A549 (cell line): ENCODE data around the gene ENOX2. TPM values are rescaled to one million over a fixed set of nuclear protein-coding genes. Genes with fewer than 3 reads are reported as not detected.

Experiments used
- ATAC-seq, 2 experiments: fragments of 200-7000 bp in 1 of 2; fragments of >200 bp in 1 of 2; cut with Nextera tagmentation in 1 of 2; cut with Tn5 transposase in 1 of 2; 3 replicates each; pipeline versions ENCODE4 v1.8.0 to v1.9.1; 2018 to 2020; ENCODE audit warnings: mild to moderate bottlenecking in 1 of 2, moderate library complexity in 1 of 2
- CTCF ChIA-PET: fragments of 300-600 bp; sonication (Branson Sonifier 250); formaldehyde crosslinking; extraction: SDS; loops from one replicate; lab custom pipeline; 2021; ENCODE audit warnings: antibody characterized with exemption, inconsistent platforms; lab: Yijun Ruan, JAX
- POLR2A ChIA-PET: fragments of 350-600 bp; formaldehyde crosslinking; extraction: SDS; loops from one replicate; lab custom pipeline; 2021; ENCODE audit warnings: antibody characterized with exemption, inconsistent platforms; lab: Yijun Ruan, JAX
- DNase-seq, 2 experiments: peaks; one replicate each; pipeline versions ENCODE4 v3.0.0 to v3.0.0-alpha.2; 2011 to 2016; ENCODE audit warnings: low read depth in 1 of 2, low spot score in 1 of 2
- FAIRE-seq: peaks from 2 replicates; lab custom pipeline; 2011; peaks lifted over from hg19 to GRCh38; lab: Jason Lieb, UNC
- H3K27ac ChIP-seq, 2 experiments: fragments of >200 bp; sonication (Bioruptor Twin); formaldehyde crosslinking; 3 replicates each; pipeline ENCODE4 v1.5.1; 2016 to 2017
- H3K4me1 ChIP-seq: fragments of >200 bp; sonication (Bioruptor Twin); formaldehyde crosslinking; 3 replicates; pipeline ENCODE4 v1.6.1; 2016
- H3K4me2 ChIP-seq: fragments of >200 bp; sonication (Bioruptor Twin); formaldehyde crosslinking; 3 replicates; pipeline ENCODE4 v1.6.1; 2016
- H3K4me3 ChIP-seq: fragments of >200 bp; sonication (Bioruptor Twin); formaldehyde crosslinking; 3 replicates; pipeline ENCODE4 v1.5.1; 2016
- H3K9me3 ChIP-seq: fragments of >200 bp; sonication (Bioruptor Twin); formaldehyde crosslinking; 3 replicates; pipeline ENCODE4 v1.6.1; 2016
- ATOH8 ChIP-seq: fragments of 250-450 bp; sonication (Bioruptor Pico); IDR thresholded peaks from 2 replicates; pipeline ENCODE4 v1.5.0; 2020; ENCODE audit warnings: low read depth, mild to moderate bottlenecking, moderate library complexity
- CBX2 ChIP-seq: fragments of 200-600 bp; sonication (generic); IDR thresholded peaks from 2 replicates; pipeline ENCODE4 v1.6.1; 2016; ENCODE audit warnings: low read depth, mild to moderate bottlenecking, borderline replicate concordance
- CEBPB ChIP-seq, 2 experiments: fragments of >200 bp in 1 of 2; sonication (Bioruptor Twin) in 1 of 2; formaldehyde crosslinking in 1 of 2; IDR thresholded peaks; 2 replicates each; pipeline ENCODE4 v1.6.1; 2012 to 2016
- CHD4 ChIP-seq: fragments of 200-600 bp; sonication (generic); IDR thresholded peaks from 2 replicates; pipeline ENCODE4 v1.6.1; 2016; ENCODE audit warnings: antibody characterized with exemption, mild to moderate bottlenecking, borderline replicate concordance
- CTCF ChIP-seq: fragments of >200 bp; sonication (Bioruptor Twin); formaldehyde crosslinking; IDR thresholded peaks from 3 replicates; pipeline ENCODE4 v1.5.1; 2016
- EHMT2 ChIP-seq: fragments of 200-600 bp; sonication (generic); IDR thresholded peaks from 2 replicates; pipeline ENCODE4 v1.6.1; 2016; ENCODE audit warnings: antibody characterized with exemption, low read depth, mild to moderate bottlenecking, moderate library complexity
- ELK1 ChIP-seq: fragments of 150-350 bp; IDR thresholded peaks from 2 replicates; pipeline ENCODE4 v1.6.1; 2014; ENCODE audit warnings: low read depth, mild to moderate bottlenecking, low read length
- FOXS1 ChIP-seq: fragments of 250-450 bp; sonication (Bioruptor Pico); IDR thresholded peaks from 2 replicates; pipeline ENCODE4 v1.5.0; 2020; ENCODE audit warnings: mild to moderate bottlenecking, moderate library complexity
- HMGXB4 ChIP-seq: fragments of 250-450 bp; sonication (Bioruptor Pico); IDR thresholded peaks from 2 replicates; pipeline ENCODE4 v1.5.0; 2021; ENCODE audit warnings: mild to moderate bottlenecking, moderate library complexity, borderline replicate concordance
- HOXB5 ChIP-seq: fragments of 250-450 bp; sonication (Bioruptor Pico); IDR thresholded peaks from 2 replicates; pipeline ENCODE4 v1.5.0; 2020; ENCODE audit warnings: mild to moderate bottlenecking, moderate library complexity
- MYC ChIP-seq: IDR thresholded peaks from 2 replicates; pipeline ENCODE4 v1.6.1; 2012; ENCODE audit warnings: mild to moderate bottlenecking, inconsistent platforms, low read length, improper control_type of control experiment, borderline replicate concordance
- POLR2AphosphoS2 ChIP-seq: conservative IDR thresholded peaks from 2 replicates; pipeline ENCODE4 v1.6.1; 2012; ENCODE audit warnings: low read length, improper control_type of control experiment, inconsistent platforms
- RARB ChIP-seq: fragments of 250-450 bp; sonication (Bioruptor Pico); IDR thresholded peaks from 2 replicates; pipeline ENCODE4 v1.8.0; 2021; ENCODE audit warnings: mild to moderate bottlenecking, moderate library complexity
- RFX5 ChIP-seq: fragments of 450-650 bp; IDR thresholded peaks from 2 replicates; pipeline ENCODE4 v1.7.1; 2014; ENCODE audit warnings: antibody characterized with exemption, mild to moderate bottlenecking, moderate library complexity
- SMC3 ChIP-seq: fragments of >200 bp; sonication (Bioruptor Twin); formaldehyde crosslinking; IDR thresholded peaks from 3 replicates; pipeline ENCODE4 v1.6.1; 2018; ENCODE audit warnings: inconsistent platforms
- SREBF2 ChIP-seq: fragments of 450-650 bp; IDR thresholded peaks from 2 replicates; pipeline ENCODE4 v1.6.1; 2014; ENCODE audit warnings: mild to moderate bottlenecking, moderate library complexity
- ZFP36 ChIP-seq: fragments of 450-650 bp; IDR thresholded peaks from 2 replicates; pipeline ENCODE4 v1.6.1; 2014; ENCODE audit warnings: borderline replicate concordance; ENCODE audit not compliant: partially characterized antibody
- WGBS: methylation state at CpG from one replicate; pipeline ENCODE4 v1.1.6; 2017; ENCODE audit errors: missing lambda C conversion rate; 5-methylcytosine and 5-hydroxymethylcytosine counted together
- polyA plus RNA-seq, 4 experiments: library from polyadenylated mRNA; depleted of rRNA in 3 of 4; stranded (reverse); fragments of >200 nt; fragmentation: RNase III in 1 of 4; extraction: RNeasy Plus Mini Kit Qiagen cat#74134 plus additional on column Dnase treatment in 1 of 4; gene quantifications; 2 replicates in 3 of 4; 3 replicates in 1 of 4; pipeline ENCODE4 v1.2.3, GENCODE V29; 2011 to 2017

Gene ENOX2
- polyA plus RNA-seq, 2 of the 4 experiments (the other 2 are of a cell fraction) = 10.3 to 35.5 TPM

GRCh38 chrX:130700629-130701028, 202.4 kb downstream of the ENOX2 start:
- TF ChIP-seq MYC = no peak
- no peak for TF ChIP-seq HMGXB4 (CRISPR knock-in tag)
- no peak for TF ChIP-seq ATOH8 (CRISPR knock-in tag)
- no peak for TF ChIP-seq RARB
- TF ChIP-seq EHMT2 = no peak
- no peak for TF ChIP-seq FOXS1
- no peak for TF ChIP-seq HOXB5 (CRISPR knock-in tag)
- TF ChIP-seq CBX2 = no peak
- no peak for TF ChIP-seq ZFP36
- TF ChIP-seq ELK1 = no peak
- no peak for TF ChIP-seq CEBPB (IDR thresholded peaks at IDR 0.05)
- TF ChIP-seq RFX5 = no peak
- TF ChIP-seq CTCF = no peak
- no peak for TF ChIP-seq CHD4
- TF ChIP-seq POLR2AphosphoS2 = no peak
- Histone ChIP-seq H3K27ac (no peak overlapping the region), H3K4me3 (no peak overlapping the region), H3K9me3 (no peaks in the 10 kb centered on the region), H3K4me1 (peaks cover 19% of the 10 kb centered on the region), H3K4me2 (no peak overlapping the region)
- no peak for ATAC-seq
- ChIA-PET CTCF (interaction anchor here (0.5 kb wide), 1 partner anchor 18 kb away, joined by 6 read pairs; no protein-coding TSS in a partner anchor), POLR2A (no interaction called here)
- no peak for DNase-seq
- FAIRE-seq = peak; percentile 82

GRCh38 chrX:130699618-130700017, 203.4 kb downstream of the ENOX2 start:
- H3K27ac ChIP-seq = no peak overlapping the region
- H3K4me2 ChIP-seq = no peak overlapping the region
- ATAC-seq = no peak
- 84% methylated on average over 3 of the region's 3 CpGs for WGBS
- CTCF ChIA-PET = interaction anchor here (1.0 kb wide), 1 partner anchor 218 kb away, joined by 3 read pairs; no protein-coding TSS in a partner anchor
- TF ChIP-seq SMC3 (no peak), HMGXB4 (CRISPR knock-in tag) (no peak), FOXS1 (no peak), ELK1 (no peak), SREBF2 (no peak)
- H3K9me3 ChIP-seq = no peaks in the 10 kb centered on the region
- POLR2A ChIA-PET = no interaction called here
- DNase-seq = no peak
- peak; percentile 28 for FAIRE-seq
- peaks cover 9% of the 10 kb centered on the region for H3K4me1 ChIP-seq
- H3K4me3 ChIP-seq = no peak overlapping the region
